HG02981 (cell line): Measurements from ENCODE around the gene ARHGEF1.

Source experiments
- ATAC-seq: cut with Tn5 transposase; IDR thresholded peaks from one replicate; pipeline ENCODE4 v1.9.1; 2021; ENCODE audit warnings: mild to moderate bottlenecking, moderate library complexity; ENCODE audit not compliant: unreplicated experiment

Gene ARHGEF1

DNA sequence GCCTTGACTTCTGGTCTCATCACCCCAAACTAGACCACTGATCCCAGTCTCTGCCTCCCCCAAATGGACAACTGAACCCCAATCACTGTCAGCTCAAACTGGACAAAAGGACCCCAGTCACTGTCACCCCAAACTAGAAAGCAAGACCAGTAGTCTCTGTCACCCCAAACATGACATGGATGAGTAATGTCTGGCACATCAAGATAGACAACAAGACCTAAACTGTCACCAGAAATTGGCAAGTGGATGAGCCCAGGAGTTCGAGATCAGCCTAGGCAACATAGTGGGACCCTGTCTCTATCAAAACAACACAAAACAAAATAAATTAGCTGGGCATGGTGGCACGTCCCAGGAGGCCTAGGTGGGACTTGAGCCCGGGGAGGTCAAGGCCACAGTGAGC lies 64.1 kb downstream of the ARHGEF1 start:
- no peak for ATAC-seq

DNA sequence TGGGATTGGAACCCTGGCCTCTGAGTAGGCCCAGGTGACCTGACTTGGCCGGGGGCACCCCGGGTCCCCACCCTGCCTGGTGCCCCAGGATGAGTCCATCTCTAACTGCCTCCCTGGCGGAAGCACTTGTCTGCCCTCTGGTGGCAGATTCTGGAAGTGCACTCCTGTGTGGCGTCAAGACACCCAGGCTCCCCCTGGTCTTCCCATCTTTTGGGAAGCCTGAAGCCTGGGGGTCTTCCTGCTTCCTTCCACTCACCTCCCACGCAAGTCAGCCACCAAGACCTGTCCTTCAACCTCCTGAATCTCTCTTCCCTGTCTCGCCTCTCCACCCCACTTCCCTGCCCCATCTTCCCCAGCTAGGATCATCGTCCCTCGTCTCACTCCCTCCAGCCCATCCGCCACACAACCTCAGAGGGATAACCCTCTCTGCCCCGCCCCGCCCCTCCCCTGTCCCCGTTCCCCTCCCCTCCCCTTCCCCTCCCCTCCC lies 68.7 kb downstream of the ARHGEF1 start:
- no peak for ATAC-seq

DNA sequence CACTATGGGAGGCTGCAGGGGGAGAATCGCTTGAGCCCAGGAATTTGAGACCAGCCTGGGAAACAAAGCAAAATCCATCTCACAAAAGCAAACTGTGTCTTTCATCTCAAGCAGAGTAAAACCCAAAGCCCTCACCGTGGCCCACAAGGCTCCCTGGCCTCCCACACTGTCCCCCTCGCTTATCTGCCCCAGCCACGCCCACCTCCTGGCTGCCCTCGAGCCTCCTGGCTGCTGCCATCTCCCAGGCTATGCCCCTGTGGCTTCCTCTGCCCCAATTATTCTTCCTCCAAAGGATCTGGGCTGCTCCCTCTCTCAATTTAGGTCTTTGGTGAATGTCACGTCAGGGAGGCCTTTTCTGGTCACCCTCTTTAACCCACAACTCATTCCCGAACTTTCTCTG lies 72.5 kb downstream of the ARHGEF1 start:
- ATAC-seq = no peak

DNA sequence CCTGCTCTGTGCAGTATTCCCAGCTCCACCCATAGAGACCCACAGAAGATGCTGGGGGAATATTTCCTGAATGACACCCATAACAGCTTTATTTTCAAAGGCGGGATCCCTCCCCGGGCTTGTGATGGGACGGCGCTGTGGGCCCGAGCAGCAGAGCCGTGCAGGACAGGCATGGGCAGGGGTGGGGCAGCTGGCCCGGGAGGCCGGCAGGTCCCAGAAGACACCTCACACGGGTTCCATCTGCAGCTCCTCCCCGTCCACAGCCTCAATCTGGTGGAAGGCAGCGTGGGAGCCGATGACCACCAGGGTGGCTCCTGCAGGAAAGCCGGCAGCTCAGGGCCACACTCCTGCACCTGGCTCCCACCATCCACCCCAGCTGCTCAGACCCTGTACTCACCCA lies 73.6 kb downstream of the ARHGEF1 start:
- no peak for ATAC-seq
